GM21423 (cell line): Measurements from ENCODE around the gene ITGAL.
"Not testable (repeated sequence)": the region's sequence is repeated elsewhere in the genome, so short reads cannot be mapped to it uniquely, and the experiment has no call there.

Source experiments
- ATAC-seq: cut with Tn5 transposase; IDR thresholded peaks from one replicate; pipeline ENCODE4 v1.9.1; 2021; ENCODE audit warnings: mild to moderate bottlenecking, moderate library complexity; ENCODE audit not compliant: unreplicated experiment

ITGAL gene

DNA sequence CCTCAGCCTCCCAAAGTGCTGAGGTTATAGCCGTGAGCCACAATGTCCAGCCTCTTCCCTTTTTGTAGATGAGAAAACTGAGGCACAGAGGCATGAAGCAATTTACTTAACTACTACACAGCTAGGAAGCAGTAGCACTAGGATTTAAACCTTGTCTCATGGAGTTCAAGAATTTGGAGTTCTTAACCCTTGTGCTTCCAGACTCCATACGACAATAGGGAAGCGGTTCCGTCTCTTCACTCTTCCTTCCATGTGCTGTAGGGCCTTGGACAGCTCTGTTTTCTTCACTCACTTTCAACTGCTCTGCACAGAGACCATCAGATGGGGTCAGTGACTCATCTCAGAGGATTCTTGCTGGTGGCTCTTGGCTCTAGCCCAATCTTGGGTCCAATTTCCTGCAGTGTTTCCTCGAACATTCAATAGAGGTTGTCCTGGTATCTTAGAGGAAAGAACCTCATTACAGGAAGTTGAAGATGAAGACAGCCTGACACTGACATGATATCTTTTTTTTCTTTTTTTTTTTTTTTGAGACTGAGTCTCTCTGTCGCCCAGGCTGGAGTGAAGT lies 19.3 kb downstream of the ITGAL start:
- ATAC-seq: no peak

DNA sequence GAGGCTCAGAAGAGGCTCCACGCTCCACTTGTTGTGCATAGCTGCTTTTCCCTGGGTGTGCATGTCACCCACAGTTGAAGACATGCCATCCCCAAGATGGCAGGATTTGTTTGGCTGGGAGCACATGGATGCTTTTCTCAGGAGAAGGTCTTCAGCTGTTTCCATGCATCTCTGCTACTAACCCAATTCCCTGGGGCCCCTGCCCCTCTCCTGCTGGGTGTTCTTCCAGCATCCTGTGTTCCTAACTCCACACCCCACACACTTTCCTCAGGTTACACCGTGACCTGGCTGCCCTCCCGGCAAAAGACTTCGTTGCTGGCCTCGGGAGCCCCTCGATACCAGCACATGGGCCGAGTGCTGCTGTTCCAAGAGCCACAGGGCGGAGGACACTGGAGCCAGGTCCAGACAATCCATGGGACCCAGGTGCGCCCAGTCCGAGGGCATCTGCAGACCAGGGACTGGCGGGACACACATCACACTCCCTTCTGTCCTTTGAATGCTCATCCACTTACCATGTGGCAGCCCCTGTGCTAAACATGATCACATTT lies 21.5 kb downstream of the ITGAL start:
- no peak for ATAC-seq

DNA sequence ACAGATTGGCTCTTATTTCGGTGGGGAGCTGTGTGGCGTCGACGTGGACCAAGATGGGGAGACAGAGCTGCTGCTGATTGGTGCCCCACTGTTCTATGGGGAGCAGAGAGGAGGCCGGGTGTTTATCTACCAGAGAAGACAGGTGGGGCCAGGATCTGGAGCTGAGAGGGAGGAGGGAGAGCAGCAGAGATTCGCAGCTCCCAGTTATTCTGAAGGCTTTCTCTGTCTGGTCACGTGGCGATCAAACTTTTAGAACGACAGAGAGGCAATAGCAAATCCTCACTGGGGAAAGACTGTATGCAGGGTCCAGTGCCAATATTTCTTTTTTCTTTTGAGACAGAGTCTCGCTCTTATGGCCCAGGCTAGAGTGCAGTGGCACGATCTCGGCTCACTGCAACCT lies 22.2 kb downstream of the ITGAL start:
- ATAC-seq: no peak

DNA sequence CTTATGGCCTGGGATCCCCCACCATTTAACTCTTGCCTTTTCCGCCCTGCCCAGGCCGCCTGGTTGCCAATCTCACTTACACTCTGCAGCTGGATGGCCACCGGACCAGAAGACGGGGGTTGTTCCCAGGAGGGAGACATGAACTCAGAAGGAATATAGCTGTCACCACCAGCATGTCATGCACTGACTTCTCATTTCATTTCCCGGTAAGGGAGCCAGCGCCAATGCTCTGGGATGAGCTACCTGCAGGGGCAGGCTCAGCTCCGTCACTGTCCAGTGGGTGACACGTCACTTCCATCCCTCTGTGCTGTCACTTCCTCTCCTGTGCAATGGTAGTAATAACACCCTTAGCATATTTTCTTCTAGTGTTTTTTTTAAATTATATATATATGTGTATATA lies 26.7 kb downstream of the ITGAL start:
- no peak for ATAC-seq

DNA sequence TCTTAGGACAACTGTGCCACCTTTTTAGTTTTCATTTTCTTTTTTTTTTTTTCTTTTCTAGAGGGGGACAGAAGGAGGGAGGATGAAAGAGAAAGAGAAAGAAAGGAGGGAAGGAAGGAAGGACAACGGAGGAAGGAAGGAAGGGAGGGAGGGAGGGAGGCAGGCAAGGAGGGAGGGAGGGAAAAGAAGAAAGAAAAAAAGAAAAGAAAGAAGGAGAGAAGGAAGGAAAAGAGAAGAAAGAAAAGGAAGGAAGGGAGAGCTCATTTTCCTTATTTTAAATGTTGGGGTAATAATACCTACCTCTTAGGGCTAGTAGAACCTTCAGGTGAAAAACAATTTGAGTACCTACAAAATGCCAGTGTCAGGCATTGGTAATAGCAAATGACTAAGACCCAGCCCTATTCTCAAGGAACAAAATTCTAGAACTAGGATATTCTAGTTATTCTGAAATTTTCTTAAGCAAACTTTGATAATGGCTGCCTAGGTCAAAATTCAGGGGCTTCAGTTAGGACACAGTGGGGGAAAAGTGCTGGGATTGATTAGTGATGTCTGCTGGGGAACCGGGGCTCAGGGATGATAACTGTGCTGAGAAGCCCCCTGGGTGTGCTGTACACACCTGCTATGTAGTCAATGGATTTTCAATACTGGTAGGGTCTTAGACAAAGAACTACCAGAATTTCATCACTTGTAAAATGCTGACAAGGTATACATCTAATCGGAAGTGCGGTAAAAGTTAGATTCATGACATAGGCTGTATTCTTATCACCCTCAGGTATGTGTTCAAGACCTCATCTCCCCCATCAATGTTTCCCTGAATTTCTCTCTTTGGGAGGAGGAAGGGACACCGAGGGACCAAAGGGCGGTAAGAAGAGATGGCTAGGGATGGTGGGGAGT lies 31.1 kb downstream of the ITGAL start:
- ATAC-seq: no peak

DNA sequence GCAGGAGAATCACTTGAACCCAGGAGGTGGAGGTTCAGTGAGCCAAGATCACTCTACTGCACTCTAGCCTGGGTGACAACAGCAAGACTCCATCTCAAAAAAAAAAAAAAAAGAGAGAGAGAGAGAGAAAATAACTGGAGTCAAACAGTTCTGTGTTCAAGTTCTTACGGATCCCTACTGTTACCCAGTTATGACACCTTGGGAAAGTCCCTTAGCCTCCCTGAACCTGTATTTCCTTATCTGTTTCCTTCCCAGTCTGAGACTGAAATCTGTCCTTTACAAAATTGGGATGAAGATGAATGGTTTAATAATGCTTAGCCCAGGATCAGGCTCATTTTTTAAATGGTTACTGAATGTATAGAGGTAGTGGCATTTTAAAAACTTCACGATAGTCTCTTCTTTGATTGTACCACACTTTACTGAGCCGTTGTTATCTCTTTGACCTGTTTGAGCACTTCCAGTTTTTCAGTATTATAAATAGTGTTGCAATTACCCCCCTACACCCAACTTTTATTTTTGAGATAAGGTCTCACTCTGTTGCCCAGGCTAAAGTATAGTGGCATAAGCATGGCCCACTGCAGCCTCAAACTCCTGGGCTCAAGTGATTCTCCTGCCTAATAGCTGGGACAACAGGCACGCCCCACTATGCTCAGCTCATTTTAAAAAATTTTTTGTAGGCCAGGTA lies 36.7 kb downstream of the ITGAL start:
- no peak for ATAC-seq

DNA sequence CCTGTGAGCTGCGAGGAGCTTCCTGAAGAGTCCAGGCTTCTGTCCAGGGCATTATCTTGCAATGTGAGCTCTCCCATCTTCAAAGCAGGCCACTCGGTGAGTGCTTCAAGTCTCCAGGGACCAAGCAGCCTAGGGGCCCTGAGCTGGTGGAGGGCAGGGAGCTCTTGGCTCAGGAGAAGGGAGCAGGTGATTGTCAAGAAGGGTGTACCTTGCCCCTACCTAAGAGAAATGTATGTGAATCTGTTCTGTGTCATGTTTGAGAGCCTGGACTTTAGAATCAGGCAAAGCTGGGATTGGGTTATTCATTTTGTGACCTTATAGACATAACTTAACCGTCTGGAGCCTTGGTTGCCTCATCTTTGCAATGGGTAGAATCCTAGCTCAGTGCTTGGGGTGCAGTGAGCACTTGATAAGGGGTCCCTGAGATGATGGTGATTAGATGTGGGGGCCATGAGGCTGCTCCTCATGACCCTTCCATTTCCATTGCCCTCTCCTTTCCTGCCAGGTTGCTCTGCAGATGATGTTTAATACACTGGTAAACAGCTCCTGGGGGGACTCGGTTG lies 37.9 kb downstream of the ITGAL start:
- no peak for ATAC-seq

DNA sequence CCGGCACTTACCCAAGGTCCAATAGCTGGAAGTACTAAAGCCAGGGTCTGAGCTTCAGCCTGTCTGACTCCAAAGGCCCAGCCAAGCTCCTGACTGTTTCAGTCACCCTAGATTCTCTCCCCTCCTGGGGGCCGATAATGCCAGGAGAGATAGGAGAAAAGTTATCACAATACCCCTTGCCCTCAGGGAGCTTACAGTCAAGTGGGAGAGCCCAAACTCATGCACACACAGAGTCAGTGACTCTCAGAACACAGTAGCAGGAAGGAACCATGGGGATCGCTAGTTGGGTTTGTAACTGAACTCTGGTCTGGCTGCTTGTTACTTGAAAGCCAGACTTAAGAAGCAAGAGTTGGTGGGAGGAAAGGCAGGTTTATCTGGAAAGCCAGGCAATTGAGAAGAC lies 39.0 kb downstream of the ITGAL start:
- no peak for ATAC-seq

DNA sequence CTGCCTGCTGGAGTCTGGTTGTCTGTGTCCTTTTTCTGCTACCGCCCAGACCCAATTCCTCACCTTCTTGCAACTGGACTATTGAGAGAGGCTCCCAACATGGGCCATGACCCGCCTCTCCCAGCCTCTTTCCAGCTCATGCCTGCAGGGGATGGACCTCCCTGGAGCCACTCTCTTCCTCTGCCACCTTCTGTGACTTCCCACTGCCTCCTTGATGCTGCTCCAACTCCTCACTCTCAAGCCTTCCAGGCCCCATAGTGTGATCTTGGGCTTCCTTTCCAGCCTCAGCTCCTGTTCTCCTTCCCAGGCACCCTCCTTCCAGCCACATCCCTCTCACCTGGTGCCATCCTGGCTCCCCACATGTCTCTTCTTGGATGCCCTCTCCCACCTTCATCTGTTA lies 42.7 kb downstream of the ITGAL start:
- ATAC-seq: no peak

DNA sequence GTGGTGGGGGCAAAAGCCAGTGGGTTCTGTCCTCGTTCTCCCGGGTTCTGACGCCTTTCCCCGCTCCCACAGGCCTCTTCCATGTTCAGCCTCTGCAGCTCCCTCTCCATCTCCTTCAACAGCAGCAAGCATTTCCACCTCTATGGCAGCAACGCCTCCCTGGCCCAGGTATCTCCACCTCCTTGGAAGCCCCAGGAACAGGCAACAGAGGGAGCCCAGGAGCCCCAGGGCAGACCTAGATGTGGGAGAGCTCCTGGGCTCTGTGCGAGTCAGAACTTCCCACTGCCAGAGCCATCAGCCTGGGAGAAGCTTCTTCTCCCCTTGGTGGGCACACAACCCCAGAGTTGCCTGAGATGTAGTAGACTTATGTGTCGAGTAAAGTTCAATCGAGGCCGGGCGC lies 46.0 kb downstream of the ITGAL start:
- no peak for ATAC-seq

DNA sequence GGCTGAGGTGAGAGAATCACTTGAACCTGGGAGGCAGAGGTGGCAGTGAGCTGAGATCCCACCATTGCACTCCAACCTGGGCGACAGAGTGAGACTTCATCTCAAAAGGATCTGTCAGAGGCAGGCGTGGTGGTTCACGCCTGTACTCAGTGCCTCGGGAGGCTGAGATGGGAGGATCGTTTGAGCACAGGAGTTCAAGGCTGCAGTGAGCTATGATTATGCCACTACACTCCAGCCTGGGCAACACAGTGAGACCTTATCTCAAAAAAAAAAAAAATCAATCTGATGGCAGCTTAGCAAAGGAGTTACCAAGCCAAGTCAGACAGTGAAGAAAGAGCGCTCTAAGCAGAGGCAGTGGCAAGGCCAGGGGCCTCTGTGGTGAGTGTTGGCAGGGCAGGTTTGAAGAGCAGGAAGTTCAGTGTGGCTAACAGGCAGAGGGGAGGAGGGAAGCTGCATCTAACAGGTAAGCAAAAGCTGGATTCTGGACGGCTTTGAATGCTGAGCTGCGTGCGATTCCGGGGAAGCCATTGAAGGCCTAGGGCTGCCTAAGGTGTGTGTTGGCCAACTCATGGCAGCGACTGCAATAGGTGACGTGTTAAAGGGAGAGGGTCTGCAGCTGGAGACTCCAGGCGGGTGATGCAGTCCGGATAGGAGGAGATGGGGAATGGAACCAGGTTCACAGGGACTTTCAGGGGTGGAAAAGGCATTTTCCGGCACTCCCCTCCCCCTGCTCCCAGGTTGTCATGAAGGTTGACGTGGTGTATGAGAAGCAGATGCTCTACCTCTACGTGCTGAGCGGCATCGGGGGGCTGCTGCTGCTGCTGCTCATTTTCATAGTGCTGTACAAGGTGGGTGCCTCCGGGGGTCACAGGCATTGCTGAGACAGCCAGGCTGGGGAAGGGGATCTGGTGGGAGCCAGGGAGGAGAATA lies 46.8 kb downstream of the ITGAL start:
- no peak for ATAC-seq

DNA sequence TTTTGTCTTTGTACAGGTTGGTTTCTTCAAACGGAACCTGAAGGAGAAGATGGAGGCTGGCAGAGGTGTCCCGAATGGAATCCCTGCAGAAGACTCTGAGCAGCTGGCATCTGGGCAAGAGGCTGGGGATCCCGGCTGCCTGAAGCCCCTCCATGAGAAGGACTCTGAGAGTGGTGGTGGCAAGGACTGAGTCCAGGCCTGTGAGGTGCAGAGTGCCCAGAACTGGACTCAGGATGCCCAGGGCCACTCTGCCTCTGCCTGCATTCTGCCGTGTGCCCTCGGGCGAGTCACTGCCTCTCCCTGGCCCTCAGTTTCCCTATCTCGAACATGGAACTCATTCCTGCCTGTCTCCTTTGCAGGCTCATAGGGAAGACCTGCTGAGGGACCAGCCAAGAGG lies 48.9 kb downstream of the ITGAL start:
- no peak for ATAC-seq

DNA sequence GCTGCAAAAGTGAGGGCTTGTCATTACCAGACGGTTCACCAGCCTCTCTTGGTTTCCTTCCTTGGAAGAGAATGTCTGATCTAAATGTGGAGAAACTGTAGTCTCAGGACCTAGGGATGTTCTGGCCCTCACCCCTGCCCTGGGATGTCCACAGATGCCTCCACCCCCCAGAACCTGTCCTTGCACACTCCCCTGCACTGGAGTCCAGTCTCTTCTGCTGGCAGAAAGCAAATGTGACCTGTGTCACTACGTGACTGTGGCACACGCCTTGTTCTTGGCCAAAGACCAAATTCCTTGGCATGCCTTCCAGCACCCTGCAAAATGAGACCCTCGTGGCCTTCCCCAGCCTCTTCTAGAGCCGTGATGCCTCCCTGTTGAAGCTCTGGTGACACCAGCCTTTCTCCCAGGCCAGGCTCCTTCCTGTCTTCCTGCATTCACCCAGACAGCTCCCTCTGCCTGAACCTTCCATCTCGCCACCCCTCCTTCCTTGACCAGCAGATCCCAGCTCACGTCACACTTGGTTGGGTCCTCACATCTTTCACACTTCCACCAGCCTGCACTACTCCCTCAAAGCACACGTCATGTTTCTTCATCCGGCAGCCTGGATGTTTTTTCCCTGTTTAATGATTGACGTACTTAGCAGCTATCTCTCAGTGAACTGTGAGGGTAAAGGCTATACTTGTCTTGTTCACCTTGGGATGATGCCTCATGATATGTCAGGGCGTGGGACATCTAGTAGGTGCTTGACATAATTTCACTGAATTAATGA lies 49.5 kb downstream of the ITGAL start:
- no peak for ATAC-seq

DNA sequence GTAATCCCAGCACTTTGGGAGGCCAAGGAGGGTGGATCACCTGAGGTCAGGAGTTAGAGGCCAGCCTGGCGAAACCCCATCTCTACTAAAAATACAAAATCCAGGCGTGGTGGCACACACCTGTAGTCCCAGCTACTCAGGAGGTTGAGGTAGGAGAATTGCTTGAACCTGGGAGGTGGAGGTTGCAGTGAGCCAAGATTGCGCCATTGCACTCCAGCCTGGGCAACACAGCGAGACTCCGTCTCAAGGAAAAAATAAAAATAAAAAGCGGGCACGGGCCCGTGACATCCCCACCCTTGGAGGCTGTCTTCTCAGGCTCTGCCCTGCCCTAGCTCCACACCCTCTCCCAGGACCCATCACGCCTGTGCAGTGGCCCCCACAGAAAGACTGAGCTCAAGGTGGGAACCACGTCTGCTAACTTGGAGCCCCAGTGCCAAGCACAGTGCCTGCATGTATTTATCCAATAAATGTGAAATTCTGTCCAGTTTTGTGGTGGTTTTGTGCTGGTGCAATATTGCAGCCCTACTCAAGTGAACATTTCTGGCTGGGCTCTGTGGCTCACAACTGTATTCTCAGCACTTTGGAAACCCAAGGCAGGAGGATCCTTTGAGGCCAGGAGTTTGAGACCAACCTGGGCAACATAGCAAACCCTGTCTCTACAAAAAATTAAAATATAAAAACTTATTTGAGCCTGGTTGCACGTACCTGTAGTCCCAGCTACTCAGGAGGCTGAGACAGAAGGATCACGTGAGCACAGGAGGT lies 50.3 kb downstream of the ITGAL start:
- ATAC-seq: not testable (repeated sequence)

DNA sequence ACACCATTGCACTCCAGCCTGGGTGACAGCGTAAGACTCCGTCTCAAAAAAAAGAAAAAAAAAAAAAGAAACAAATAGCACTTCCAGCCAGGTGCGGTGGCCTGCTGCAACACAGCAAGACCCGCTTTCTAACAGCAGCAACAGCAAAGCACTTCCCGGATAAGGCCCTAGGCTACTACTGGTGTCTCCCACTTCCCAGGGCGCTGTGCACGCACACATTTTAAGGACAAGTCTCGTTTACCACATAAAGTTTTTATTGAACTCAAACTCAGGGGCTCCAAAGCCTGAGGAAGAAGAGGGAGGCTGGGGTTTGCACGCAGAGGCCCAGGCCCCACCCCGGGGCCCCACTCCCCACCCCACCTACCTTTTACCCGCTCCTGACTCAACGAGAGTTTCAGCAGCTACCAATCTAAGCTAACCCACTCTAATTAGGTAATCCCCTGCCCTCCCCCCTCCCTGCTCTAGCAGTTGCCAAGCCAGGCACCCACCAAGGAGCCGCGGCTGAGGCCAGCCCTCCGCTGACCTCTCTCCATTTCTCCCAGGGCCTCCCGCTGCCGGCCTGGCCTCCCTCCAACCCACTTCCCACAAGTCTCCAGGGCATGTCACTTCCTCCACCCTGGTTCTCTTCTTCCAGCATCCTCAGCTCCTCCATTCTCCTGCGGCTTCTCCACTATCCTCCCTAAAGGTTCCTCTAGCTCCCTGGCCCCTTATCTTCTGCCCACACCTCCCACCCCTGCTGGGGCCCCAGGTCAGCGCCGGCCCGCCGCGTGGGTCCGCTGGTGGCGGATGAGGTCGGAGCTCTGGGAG lies 51.4 kb downstream of the ITGAL start:
- no peak for ATAC-seq

DNA sequence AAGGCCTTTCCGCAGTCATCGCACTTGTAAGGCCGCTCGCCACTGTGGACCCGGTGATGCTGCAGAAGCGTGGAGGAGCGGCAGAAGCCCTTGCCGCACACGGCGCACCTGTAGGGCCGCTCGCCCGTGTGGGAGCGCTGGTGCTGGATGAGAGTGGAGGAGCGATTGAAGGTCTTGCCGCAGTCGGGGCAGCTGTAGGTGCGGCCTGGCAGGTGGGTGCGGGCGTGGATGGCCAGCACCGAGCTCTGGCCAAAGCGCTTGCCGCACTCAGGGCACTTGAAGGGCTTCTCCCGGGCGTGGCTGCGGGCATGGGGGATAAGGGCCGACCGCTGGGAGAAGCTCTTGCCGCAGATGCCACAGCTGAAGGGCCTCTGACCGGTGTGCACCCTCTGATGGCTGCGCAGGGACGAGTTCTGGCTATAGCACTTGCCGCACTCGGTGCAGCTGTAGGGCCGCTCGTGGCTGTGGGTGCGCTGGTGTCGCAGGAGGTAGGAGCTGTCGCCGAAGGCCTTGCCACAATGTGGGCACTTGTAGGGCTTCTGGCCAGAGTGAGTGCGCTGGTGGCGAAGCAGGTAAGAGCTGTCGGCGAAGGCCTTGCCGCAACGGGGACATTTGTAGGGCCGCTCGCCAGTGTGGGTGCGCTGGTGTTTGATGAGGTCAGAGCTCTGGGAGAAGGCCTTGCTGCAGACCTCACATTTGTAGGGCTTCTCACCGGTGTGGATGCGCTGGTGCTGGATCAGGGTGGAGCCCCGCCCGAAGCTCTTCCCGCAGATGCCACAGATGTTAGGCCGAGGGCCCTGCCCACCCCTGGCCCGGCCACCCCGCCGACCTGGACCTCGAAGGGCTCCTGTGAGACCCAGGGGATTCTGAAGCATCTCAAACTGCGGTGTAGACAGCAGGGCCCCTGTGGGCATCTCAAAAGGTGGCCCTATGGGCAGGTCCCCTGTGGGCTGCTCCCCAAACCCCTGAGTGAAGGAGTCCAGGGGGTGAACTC lies 52.3 kb downstream of the ITGAL start:
- no peak for ATAC-seq

DNA sequence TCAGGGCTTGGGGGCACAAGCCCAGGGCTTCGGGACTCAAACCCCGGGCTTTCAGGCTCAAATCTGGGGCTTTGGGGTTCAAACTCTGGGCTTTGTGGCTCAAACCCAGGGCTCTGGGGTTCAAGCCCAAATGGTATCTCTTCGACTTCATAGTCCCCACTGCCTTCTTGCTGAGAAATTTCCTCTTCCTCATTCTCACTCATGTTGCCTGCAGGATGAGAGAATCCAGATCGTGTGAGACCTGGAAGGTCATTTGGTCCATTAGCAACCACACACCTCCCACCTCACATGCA lies 53.2 kb downstream of the ITGAL start:
- no peak for ATAC-seq
